ENCODE data around the gene CDKAL1. TPM values are rescaled to one million over a fixed set of nuclear protein-coding genes. Genes with fewer than 3 reads are reported as not detected.

The CDKAL1 gene
- total and polyA plus RNA-seq, 2 of the 13 experiments (the other 11 are each of a cell fraction or from before 2014, with no cell fraction given), result 9.5 to 27.7 TPM

GRCh38 chr6:20835315-20836010, 301.2 kb downstream of the CDKAL1 start:
- no peaks in the 10 kb centered on the region for H4K20me1 ChIP-seq (ENCODE audit: insufficient read depth, low read length)
- FAIRE-seq, result no peak
- H3K4me2 ChIP-seq (ENCODE audit: low read depth, low read length), result no peak overlapping the region
- in situ Hi-C loops (cut with HindIII; ENCODE audit: extremely low pct_ligation_motif_present, low pct_unique_long_range_greater_than_20kb) (no loop called here), intact Hi-C loops (cut with micrococcal nuclease; ENCODE audit: unreplicated experiment) (no loop called here)
- no peaks in the 10 kb centered on the region for H3K27me3 ChIP-seq (ENCODE audit: control insufficient read depth in 1 of 2, insufficient read depth in 2 of 2, low read length in 2 of 2)
- no peaks in the 10 kb centered on the region for H3K9me3 ChIP-seq (ENCODE audit: low read length)
- H3K4me1 ChIP-seq (ENCODE audit: insufficient read depth, low read length), result no peaks in the 10 kb centered on the region
- BruUV-seq (replicated peaks), result no TSS peak
- H3K27ac ChIP-seq (ENCODE audit: extremely low read length, insufficient read depth, low read length), result no peak overlapping the region
- no peaks in the 10 kb centered on the region; a peak in 1 of 5 replicates for H3K36me3 ChIP-seq (replicated peaks in 1 of 2; ENCODE audit: control insufficient read depth in 1 of 2, insufficient read depth in 2 of 2, low read length in 2 of 2)
- H3K4me3 ChIP-seq (replicated peaks in 1 of 3; ENCODE audit: insufficient read depth in 1 of 3, low read depth in 2 of 3, low read length in 3 of 3), result no peak overlapping the region
- ChIA-PET POLR2A (no interaction called here), CTCF (ENCODE audit: low intra/inter-chr PET ratio, low total read pairs) (no interaction called here)
- no peaks in the 10 kb centered on the region for H3K79me2 ChIP-seq (ENCODE audit: insufficient read depth, low read length)
- no peak overlapping the region for H3K9ac ChIP-seq (ENCODE audit: insufficient read depth, low read depth, low read length)
- ATAC-seq, result no peak
- WGBS (ENCODE audit: low lambda C conversion rate), result 98% methylated on average over 6 of the region's 6 CpGs
- no peak overlapping the region for H2AFZ ChIP-seq (ENCODE audit: low read length)
- no peak for DNase-seq (ENCODE audit: low spot score)
- TF ChIP-seq KIAA2018 (CRISPR knock-in tag; IDR thresholded peaks at IDR 0.05; ENCODE audit: borderline replicate concordance) (no peak), ZMYM3 (CRISPR knock-in tag; IDR thresholded peaks at IDR 0.05) (no peak), REPIN1 (CRISPR knock-in tag; IDR thresholded peaks at IDR 0.05; ENCODE audit: borderline replicate concordance, low read depth) (no peak), ZNF605 (CRISPR knock-in tag; IDR thresholded peaks at IDR 0.05) (no peak), HNRNPH1 (optimal IDR thresholded peaks at IDR 0.05; ENCODE audit: low read depth, low read length) (no peak), TRAFD1 (CRISPR knock-in tag; IDR thresholded peaks at IDR 0.05; ENCODE audit: borderline replicate concordance) (no peak), PRDM10 (CRISPR knock-in tag; IDR thresholded peaks at IDR 0.05; ENCODE audit: low read depth) (no peak), ZNF207 (IDR thresholded peaks at IDR 0.05; ENCODE audit: borderline replicate concordance) (no peak), SMARCE1 (IDR thresholded peaks at IDR 0.05; ENCODE audit: borderline replicate concordance) (no peak), ZBTB7B (CRISPR knock-in tag; IDR thresholded peaks at IDR 0.05) (no peak)
